Left lobe of liver (tissue), 2 donors: ENCODE measurements around the gene B4GALT5. TPM values are rescaled to one million over a fixed set of nuclear protein-coding genes. Genes with fewer than 3 reads are reported as not detected.
A peak's percentile ranks its signal among the peaks of the same experiment; 100 is the strongest.

Experiments
- ATAC-seq: fragments of 200-7000 bp; cut with Tn5 transposase; one replicate; pipeline ENCODE4 v1.9.1; 2020; ENCODE audit warnings: mild to moderate bottlenecking, moderate library complexity
- DNase-seq: peaks from one replicate; pipeline ENCODE4 v3.0.0-alpha.2; 2020; ENCODE audit warnings: low spot score
- total RNA-seq: library from RNA; stranded (reverse); gene quantifications from one replicate; pipeline ENCODE4 v1.2.1, GENCODE V29; 2021
- donor health status: DM: no; HTN: no; CAD: no; lungs with moderate emphysema.
- donor health status: DM: no; HTN: yes; CAD: no.

Gene B4GALT5
- total RNA-seq, 1 donor from 2014 or later: 10.5 TPM

DNA sequence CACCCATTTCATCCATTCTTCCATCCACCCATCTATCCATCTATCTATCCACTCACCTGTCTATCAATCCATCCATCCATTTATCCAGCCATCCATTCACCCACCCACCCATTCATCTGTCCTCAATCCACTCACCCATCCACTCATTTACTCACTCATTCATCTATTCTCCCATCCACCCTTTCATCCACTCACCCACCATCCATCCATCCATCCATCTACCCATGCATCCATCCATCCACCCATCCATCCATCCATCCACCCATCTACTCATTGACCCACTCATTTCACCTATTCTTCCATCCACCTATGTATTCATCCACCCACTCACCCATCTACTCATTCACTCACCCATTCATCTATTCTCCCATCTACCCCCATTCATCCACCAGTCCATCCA lies 121.6 kb downstream of the B4GALT5 start:
- ATAC-seq (no peak), DNase-seq (no peak)

DNA sequence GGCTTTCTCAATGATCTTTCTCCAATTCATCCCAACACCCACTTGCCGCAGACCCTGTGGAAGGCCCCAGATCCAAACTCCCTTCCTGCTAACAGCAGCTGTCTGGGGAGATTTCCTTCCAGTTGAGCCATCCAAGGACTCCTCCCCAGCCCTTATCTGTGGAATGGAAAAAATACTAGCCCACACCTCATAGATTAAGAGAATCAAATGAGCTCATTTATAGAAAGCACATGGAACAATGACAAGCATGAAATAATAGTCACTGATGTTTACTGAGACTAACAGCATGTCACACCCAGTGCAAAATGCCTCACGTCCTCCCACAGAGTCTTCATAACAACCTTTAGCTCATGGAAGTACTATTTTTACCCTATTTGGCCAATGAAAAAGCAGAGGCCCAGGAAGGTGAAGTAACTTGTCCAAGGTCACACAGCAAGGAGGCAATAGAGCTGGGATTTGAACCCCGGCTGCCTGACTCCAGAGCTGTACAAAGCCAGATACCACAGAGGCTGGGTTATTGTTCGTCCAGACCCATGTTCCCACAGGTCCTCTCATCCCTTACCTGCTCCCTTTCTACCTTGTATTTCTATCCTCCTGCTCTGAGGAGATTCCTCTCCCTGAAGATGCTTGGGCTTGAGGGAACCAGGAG lies 122.3 kb downstream of the B4GALT5 start:
- no peak for DNase-seq
- ATAC-seq: peak; percentile 56

DNA sequence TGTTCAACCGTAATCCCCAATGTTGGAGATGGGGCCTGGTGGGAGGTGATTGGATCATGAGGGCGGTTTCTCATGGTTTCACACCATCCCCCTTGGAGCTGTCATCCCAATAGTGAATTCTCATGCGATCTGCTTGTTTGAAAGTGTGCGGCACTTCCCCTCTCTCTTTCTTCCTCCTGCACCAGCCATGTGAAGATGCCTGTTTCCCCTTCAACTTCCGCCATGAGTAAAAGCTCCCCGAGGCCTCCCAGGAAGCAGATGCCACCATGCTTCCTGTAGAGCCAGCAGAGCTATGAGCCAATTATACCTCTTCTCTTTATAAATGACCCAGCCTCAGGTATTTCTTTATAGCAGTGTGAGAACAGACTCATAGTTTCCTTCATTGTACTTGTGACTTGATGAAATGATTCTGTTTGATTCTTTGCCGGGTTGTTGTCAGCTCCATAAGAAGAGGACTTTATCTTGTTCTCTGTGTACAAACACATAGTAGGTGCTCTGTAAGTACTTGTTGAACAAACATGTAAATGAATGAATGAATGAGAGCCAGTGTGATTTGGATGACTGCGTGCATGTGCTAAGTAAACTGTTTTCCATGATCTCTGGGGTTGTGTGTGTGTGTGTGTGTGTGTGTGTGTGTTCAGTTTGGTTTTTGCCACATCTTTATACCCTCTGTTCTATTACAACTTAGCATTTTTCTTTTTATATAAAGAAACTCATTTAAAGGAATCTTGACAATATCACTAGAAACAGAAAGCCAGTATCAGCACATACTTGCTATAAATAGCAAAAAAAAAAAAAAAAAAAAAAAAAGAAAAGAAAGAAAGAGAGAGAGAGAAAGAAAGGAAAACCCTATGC lies 123.3 kb downstream of the B4GALT5 start:
- ATAC-seq (no peak), DNase-seq (no peak)

DNA sequence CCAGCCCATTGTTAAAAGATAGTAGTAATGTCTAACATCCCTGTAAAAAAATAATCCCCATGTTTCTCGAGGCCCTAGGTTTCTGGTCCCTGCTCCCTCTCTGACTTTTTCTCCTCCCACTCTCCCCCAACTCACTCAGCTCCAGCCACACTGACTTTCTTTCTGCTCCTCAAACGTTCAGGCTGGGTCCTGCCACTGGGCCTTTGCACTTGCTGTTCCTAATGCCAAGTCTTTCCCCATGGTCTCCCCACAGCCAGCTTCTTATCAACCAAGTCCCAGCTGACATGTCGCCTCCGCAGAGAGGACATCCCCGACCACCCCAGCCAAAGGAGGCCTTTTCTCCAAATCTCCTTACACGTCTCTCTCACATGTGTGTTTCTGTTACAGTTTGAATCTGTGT lies 123.9 kb downstream of the B4GALT5 start:
- ATAC-seq (no peak), DNase-seq (no peak)

DNA sequence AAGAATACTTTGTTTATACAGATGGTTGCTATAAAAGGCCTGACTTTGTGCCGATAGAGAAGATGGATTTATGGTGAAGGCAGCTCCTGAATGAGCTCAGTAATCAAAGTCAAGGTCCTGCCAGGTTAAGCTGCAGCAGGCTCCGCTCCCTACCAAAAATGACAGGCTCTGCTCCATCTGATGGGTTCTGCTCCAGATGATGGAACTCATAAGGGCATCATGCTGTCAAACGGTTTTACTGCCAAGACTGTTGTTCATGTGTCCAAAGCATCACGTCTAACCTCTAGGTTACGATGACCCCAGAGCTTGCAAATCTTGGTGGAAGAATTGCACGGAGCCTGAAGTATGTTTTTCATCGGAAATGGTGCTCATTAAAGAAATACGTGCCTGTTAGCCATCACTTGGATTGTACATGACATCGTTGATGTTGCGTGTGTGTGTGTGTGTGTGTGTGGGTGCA lies 126.5 kb downstream of the B4GALT5 start:
- DNase-seq (no peak), ATAC-seq (no peak)

DNA sequence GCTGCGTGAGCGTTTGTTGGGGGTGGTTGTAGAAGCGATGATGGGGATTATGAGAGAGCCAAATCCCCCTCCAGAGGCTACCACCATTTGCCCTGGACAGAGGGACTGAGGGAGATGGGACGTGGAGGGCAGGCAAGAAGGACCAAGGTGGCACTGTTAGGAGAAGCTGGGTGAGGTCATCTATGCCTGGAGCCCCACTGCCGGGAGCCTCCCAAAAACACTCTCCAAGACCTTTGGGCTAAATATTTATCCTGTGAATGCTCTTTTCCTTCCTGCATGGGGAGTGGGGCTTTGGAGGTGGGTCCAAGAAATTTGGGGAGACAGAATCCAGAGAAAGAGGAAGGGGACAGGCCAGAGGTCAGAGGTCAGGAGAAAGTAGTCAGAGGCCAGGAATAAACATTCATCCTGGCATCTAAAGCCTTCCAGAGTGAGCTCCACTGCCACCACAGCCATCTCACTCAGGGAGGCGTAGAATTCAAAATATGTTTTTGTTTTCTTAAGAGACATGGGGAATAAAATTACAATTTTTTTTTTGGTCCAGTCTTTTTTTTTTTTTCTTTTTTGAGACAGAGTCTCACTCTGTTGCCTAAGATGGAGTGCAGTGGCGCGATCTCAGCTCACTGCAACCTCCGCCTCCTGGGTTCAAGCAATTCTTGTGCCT lies 128.0 kb downstream of the B4GALT5 start:
- ATAC-seq (no peak), DNase-seq (no peak)

DNA sequence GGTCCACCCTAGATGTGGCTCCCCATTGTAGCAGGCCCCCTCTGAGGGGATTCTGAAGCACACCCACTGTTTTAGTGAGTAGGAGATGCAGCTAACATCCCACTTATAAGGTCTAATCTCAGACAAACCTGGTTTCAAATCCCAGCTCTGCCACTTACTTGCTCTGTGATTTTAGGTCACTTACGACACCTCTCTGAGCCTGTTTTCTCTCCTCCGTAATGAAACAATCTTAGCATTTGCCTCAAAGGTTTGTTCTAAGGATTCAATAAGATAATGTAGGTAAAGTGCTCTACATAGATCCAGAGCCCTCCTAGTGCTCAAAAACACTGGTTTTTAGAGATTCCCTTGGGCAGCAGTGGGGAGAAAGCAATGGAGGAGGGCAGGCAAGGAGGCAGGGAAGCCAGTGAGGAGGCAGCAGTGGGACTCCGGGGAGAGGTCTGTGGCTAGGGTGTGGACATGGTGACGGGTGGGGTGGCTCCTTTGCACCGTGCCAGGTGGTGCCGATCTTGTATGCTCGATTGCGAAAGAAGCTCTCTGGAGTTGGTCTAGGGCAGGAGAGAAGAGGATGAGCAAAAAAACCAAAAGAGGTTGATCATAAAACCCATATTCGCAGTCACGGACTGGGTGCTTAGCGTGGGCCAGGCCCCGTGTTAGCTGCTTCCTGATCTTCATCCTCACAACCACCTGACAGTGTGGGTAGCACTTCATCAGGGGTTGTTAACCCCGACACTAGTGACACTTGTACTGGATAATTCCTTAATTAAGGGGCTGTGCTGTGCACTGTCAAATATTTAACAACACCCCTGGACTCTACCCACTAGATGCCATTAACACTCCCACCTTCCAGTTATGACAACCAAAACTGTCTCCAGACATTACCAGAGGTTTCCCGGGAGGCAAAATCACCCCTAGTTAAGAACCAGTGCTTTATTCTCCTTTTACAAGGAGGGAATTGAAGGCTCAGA lies 129.0 kb downstream of the B4GALT5 start:
- peak; percentile 67 for DNase-seq
- ATAC-seq: peak; percentile 56

DNA sequence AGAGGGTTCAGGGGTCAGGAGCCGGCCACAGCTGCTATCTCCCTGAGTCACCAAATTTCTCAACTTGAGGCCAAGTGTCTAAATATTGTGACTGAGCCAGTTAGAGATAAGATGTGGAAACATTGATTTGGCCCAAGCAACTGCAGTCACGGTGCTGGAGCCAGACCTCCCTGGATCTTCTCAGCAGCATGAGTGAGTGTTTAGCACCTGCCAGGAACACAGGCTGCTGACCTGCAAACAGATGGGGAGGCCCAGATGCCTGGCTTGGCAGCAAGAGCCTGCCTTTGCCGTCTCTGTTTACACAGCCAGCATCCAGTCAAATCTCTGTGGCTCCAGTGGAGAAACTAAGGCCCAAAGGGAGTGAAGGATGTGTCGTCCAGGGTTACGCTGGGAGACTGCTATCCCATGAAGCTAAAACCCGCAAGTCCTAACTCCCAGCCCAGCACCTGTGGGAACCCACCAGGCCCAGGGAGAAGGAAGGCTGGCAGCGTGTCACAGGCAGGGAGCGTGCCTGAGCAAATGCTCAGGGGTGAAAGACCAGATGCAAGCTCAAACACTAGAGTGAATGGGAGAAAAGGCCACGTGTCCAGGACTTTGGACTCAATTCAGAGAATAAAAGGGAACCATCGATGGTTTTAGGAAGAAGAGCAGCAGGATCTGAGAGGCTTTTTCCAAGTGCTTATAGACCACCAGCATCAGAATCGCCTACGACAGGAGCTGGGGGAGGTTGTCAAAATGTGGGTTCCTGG lies 129.8 kb downstream of the B4GALT5 start:
- ATAC-seq (peak; percentile 89), DNase-seq (peak; percentile 94)

DNA sequence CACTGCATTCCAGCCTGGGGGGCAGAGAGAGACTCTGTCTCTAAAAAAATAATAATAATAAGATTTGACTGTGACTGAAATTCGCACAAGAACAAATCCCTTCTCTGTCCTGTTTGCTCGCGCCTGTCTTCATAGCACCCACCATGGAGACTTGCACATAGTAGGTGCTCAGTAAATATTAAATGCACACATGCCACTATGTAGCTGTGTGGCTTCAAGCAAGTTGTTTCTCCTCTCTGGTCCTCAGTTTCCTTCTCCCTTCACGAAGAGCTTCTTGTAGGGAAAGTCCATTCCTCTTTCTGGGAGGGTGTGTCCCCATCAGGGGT lies 130.4 kb downstream of the B4GALT5 start:
- DNase-seq (no peak), ATAC-seq (no peak)

Other genes starting within 250 kb of the B4GALT5 start
- gene KCNB1, start 231.2 kb downstream of the B4GALT5 start, total RNA-seq: 6.5 TPM
- gene PTGIS, start 145.7 kb downstream of the B4GALT5 start, total RNA-seq: 20.3 TPM
- gene SLC9A8, start 99.0 kb upstream of the B4GALT5 start, total RNA-seq: 8.6 TPM
- gene SPATA2, start 201.7 kb upstream of the B4GALT5 start, total RNA-seq: 3.2 TPM
- gene RNF114, start 222.5 kb upstream of the B4GALT5 start, total RNA-seq: 42.6 TPM